H1 (cell line): Measurements from ENCODE around the gene MPP3.

Experiments used
- EP300 ChIP-seq, 2 experiments: IDR thresholded peaks; 1 replicate in 1 of 2; 2 replicates in 1 of 2; pipeline ENCODE4 v1.6.1; 2011 to 2012; ENCODE audit warnings: low read depth in 2 of 2, low read length in 2 of 2, mild to moderate bottlenecking in 2 of 2, borderline replicate concordance in 1 of 2, inconsistent platforms in 1 of 2, moderate library complexity in 1 of 2
- EZH2 ChIP-seq: fragments of 200-600 bp; sonication (generic); IDR thresholded peaks from 2 replicates; pipeline ENCODE4 v1.7.1; 2012; ENCODE audit warnings: low read depth, mild to moderate bottlenecking, moderate library complexity, low read length, inconsistent platforms; ENCODE audit not compliant: severe bottlenecking
- GABPA ChIP-seq: IDR thresholded peaks from 2 replicates; pipeline ENCODE4 v1.6.1; 2011; ENCODE audit warnings: mild to moderate bottlenecking, low read length, moderate library complexity, borderline replicate concordance; ENCODE audit not compliant: insufficient read depth
- NRF1 ChIP-seq: IDR thresholded peaks from 2 replicates; pipeline ENCODE4 v1.6.1; 2011; ENCODE audit warnings: mild to moderate bottlenecking, low read depth, low read length, improper control_type of control experiment
- POLR2A ChIP-seq, 2 experiments: IDR thresholded peaks; 1 replicate in 1 of 2; 2 replicates in 1 of 2; pipeline ENCODE4 v1.6.1; 2011; ENCODE audit warnings: low read depth in 2 of 2, low read length in 2 of 2, mild to moderate bottlenecking in 2 of 2; ENCODE audit errors: control extremely low read depth in 1 of 2
- POLR2AphosphoS5 ChIP-seq: IDR thresholded peaks from 2 replicates; pipeline ENCODE4 v1.6.1; 2011; ENCODE audit warnings: low read depth, low read length
- RFX5 ChIP-seq: IDR thresholded peaks from 2 replicates; pipeline ENCODE4 v1.6.1; 2011; ENCODE audit warnings: low read depth, low read length, improper control_type of control experiment, borderline replicate concordance
- SAP30 ChIP-seq: fragments of 300-600 bp; sonication (generic); IDR thresholded peaks from 2 replicates; pipeline ENCODE4 v1.7.1; 2012; ENCODE audit warnings: low read length, moderate library complexity, mild to moderate bottlenecking, inconsistent platforms; ENCODE audit not compliant: insufficient read depth, insufficient replicate concordance
- SRF ChIP-seq: IDR thresholded peaks from 2 replicates; pipeline ENCODE4 v1.6.1; 2011; ENCODE audit warnings: mild to moderate bottlenecking, low read depth, low read length, moderate library complexity
- TAF1 ChIP-seq: IDR thresholded peaks from 2 replicates; pipeline ENCODE4 v1.6.1; 2011; ENCODE audit warnings: mild to moderate bottlenecking, low read depth, low read length
- TF ChIP-seq, protein P1 (sequence below), 3 experiments: IDR thresholded peaks; 1 replicate in 2 of 3; 2 replicates in 1 of 3; pipeline versions ENCODE4 v1.5.1 to v1.6.1; 2011; ENCODE audit warnings: low read length in 3 of 3, mild to moderate bottlenecking in 3 of 3, inconsistent platforms in 2 of 3, low read depth in 1 of 3, moderate library complexity in 1 of 3; ENCODE audit not compliant: insufficient read depth in 1 of 3; ENCODE audit errors: control extremely low read depth in 1 of 3
- TF ChIP-seq, protein P2 (sequence below): IDR thresholded peaks from 2 replicates; pipeline ENCODE4 v1.6.1; 2012; ENCODE audit warnings: low read length, inconsistent platforms
- TF ChIP-seq, protein P3 (sequence below): IDR thresholded peaks from 2 replicates; pipeline ENCODE4 v1.6.1; 2012; ENCODE audit warnings: inconsistent platforms
- TF ChIP-seq, protein P4 (sequence below): IDR thresholded peaks from 2 replicates; pipeline ENCODE4 v1.6.1; 2011; ENCODE audit warnings: low read depth, mild to moderate bottlenecking, low read length; ENCODE audit not compliant: insufficient read depth

DNA sequence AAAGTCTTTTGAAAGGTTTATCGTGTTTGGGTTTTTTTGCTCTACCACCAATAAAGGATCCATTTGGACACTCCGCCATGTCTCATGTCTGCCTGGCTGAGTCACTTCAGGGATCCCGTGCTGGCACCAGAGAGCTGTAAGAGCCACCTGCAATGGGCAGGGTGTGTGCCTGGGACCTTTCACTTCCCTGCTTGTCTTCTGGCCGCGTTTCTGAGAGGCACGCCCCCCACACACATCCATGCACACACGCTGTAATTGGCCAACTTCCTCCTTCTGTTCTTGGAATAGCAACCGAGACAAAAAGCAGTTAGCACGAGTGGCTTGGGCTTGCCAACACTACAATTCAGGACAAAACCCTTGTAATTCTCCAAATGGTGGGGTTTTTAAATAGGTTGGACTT lies 64.6 kb downstream of the MPP3 start:
- TF ChIP-seq, protein P1, sequence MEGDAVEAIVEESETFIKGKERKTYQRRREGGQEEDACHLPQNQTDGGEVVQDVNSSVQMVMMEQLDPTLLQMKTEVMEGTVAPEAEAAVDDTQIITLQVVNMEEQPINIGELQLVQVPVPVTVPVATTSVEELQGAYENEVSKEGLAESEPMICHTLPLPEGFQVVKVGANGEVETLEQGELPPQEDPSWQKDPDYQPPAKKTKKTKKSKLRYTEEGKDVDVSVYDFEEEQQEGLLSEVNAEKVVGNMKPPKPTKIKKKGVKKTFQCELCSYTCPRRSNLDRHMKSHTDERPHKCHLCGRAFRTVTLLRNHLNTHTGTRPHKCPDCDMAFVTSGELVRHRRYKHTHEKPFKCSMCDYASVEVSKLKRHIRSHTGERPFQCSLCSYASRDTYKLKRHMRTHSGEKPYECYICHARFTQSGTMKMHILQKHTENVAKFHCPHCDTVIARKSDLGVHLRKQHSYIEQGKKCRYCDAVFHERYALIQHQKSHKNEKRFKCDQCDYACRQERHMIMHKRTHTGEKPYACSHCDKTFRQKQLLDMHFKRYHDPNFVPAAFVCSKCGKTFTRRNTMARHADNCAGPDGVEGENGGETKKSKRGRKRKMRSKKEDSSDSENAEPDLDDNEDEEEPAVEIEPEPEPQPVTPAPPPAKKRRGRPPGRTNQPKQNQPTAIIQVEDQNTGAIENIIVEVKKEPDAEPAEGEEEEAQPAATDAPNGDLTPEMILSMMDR (IDR thresholded peaks at IDR 0.05; ENCODE audit: control extremely low read depth in 1 of 3, insufficient read depth in 1 of 3, low read depth in 1 of 3, low read length in 3 of 3) = no peak
- no peak for TF ChIP-seq POLR2AphosphoS5
- no peak for TF ChIP-seq EZH2
- no peak for TF ChIP-seq POLR2A (IDR thresholded peaks at IDR 0.05; ENCODE audit: control extremely low read depth in 1 of 2, low read depth in 2 of 2, low read length in 2 of 2)
- TF ChIP-seq SAP30 = no peak
- TF ChIP-seq, protein P2, sequence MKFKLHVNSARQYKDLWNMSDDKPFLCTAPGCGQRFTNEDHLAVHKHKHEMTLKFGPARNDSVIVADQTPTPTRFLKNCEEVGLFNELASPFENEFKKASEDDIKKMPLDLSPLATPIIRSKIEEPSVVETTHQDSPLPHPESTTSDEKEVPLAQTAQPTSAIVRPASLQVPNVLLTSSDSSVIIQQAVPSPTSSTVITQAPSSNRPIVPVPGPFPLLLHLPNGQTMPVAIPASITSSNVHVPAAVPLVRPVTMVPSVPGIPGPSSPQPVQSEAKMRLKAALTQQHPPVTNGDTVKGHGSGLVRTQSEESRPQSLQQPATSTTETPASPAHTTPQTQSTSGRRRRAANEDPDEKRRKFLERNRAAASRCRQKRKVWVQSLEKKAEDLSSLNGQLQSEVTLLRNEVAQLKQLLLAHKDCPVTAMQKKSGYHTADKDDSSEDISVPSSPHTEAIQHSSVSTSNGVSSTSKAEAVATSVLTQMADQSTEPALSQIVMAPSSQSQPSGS = no peak
- no peak for TF ChIP-seq SRF
- no peak for TF ChIP-seq RFX5
- TF ChIP-seq, protein P3, sequence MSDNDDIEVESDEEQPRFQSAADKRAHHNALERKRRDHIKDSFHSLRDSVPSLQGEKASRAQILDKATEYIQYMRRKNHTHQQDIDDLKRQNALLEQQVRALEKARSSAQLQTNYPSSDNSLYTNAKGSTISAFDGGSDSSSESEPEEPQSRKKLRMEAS = no peak
- TF ChIP-seq TAF1 = no peak
- no peak for TF ChIP-seq NRF1
- TF ChIP-seq, protein P4, sequence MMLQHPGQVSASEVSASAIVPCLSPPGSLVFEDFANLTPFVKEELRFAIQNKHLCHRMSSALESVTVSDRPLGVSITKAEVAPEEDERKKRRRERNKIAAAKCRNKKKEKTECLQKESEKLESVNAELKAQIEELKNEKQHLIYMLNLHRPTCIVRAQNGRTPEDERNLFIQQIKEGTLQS = no peak
- no peak for TF ChIP-seq GABPA
- no peak for TF ChIP-seq EP300 (IDR thresholded peaks at IDR 0.05; ENCODE audit: borderline replicate concordance in 1 of 2, low read depth in 2 of 2, low read length in 2 of 2)
